Suprapubic skin (tissue), 3 donors: Measurements from ENCODE around the gene MMP7.

Experiments
- CTCF ChIP-seq, 2 donors: fragments of 200-600 bp in 1 of 2; fragments of 450-650 bp in 1 of 2; sonication (generic) in 1 of 2; IDR thresholded peaks; one replicate each; pipeline ENCODE4 v1.5.1; 2016 to 2019; ENCODE audit warnings: antibody characterized with exemption in 2 of 2, mild to moderate bottlenecking in 1 of 2, moderate library complexity in 1 of 2
- POLR2AphosphoS5 ChIP-seq, 3 donors: sonication (generic); formaldehyde crosslinking; IDR thresholded peaks; one replicate each; pipeline ENCODE4 v1.6.1; 2017; ENCODE audit warnings: antibody characterized with exemption in 3 of 3

DNA sequence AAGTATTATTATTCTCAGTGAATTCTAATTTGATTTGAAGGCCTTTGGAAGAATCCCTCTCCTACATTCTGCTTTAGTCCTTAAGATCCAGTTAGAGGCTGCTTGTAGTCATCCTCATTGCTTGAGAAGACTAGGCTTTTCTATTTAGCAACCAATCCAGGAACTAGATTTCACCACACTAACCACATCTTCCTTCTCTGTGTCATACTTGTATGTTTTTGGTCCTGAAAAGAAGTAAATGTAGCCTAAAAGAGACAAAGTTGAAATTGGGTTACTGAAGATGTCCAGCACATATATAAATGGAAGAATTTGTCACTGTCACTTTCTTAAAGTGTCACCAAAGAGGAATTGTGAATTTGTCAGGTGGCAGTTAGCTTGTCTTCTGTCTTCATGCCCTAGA, 46.6 kb upstream of the MMP7 start:
- TF ChIP-seq CTCF (IDR thresholded peaks at IDR 0.05) (no peak), POLR2AphosphoS5 (IDR thresholded peaks at IDR 0.05) (no peak)
